T-helper 2 cell (primary cell): ENCODE data around the gene RBM19.
"Not testable (repeated sequence)": the region's sequence is repeated elsewhere in the genome, so short reads cannot be mapped to it uniquely, and the experiment has no call there.

Source experiments
- DNase-seq, 5 experiments: peaks; one replicate each; pipeline versions ENCODE4 v3.0.0 to v3.0.0-alpha.2; 2012 to 2022

Gene RBM19

GRCh38 chr12:113826805-113827538, 139.2 kb downstream of the RBM19 start:
- no peak for DNase-seq

DNA sequence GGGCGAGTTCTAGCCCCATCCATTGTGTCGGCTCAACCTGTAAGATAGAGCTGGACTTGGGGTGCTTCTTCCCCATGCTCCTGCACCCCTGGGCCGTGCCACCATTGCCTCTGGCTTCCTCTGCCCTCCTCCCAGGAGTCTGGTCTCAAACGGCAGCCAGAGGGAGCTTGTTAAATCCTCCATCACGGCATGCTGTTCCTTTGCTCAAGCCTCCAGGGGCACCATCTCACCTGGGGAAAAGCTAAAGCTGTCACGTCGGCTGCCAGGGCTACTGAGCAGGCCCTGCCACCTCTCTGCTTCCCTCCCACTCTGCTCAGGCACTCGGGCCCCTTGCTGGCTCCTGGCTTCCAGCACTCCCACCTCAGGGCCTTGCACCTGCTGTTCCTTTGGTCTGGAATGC, 140.4 kb downstream of the RBM19 start:
- no peak for DNase-seq

DNA sequence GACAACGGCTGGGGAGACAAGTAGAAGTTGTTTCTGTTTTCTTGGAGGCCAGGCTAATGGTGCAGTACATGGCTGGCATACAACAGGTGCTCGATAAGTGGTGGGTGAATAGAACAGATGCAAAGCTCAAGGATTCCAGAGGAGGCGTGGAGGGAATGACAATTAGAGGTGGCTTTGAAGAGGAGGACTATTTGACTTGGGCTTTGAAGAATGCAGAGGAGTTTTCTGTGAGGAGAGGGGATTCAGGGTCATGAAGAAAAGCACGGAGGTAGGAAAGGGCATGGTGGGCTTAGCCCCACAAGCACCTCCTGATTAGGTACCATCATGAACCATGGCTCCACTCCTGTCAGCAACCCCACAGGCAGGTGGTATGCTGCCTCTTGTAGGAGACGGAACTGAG, 142.3 kb downstream of the RBM19 start:
- DNase-seq: no peak

GRCh38 chr12:113823016-113823415, 143.1 kb downstream of the RBM19 start:
- DNase-seq: no peak

DNA sequence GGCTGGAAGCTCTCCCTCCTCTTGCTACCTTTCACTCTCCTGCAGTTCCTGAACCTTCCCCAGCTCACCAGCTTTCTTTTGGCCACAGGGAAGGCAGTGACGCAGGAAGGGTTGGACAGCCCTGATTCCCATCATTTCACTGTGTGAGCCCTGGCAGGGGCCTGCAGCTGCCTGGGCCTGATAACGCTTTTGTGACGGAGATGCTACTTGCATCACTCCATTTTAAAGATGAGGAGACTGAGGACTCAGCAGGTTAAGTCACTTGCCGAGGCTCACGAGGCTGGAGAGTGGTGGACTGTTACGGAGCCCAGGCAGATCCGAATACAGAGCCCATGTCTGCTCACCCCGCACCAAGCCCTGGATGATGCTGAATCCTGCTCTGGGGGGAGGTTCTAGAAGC, 145.3 kb downstream of the RBM19 start:
- no peak for DNase-seq

DNA sequence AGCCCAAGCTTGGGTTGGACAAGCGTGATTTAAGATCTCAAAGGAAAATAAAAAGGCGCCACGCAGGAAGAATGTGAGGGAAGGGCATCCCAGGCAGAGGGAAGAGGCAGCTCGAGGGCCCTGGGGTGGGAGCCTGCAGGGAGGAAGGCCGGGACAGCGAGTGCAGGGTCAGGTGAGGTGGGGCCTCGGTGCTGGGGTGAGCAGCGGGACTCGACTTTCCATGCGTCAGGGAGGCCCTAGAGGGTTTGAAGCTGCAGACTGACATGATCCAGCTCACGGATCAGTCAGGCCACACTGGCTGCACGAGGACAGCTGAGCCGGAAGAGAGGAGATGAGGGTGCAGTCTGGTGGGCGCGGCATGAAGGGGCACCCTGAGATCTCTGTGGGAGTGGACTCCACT, 145.8 kb downstream of the RBM19 start:
- no peak for DNase-seq

DNA sequence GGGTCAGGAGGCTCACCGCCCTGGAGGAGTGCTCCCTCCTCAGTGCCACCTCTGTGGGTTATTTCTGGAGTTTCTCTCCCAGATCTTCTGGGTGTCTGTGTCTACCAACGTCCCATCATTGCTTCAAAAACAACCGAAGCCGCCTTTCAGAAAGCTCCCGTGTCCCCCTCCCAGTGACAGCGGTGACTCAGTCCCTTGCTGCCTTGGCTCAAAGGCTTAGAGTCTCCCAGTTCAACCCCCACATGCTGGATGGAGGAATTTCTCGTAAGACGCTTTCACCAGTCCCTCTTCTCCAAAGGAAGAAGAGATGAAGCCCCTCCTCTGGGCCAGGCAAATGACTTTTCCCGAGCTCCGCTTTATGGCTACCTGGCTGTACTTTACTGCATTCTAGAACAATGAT, 146.6 kb downstream of the RBM19 start:
- DNase-seq: no peak

DNA sequence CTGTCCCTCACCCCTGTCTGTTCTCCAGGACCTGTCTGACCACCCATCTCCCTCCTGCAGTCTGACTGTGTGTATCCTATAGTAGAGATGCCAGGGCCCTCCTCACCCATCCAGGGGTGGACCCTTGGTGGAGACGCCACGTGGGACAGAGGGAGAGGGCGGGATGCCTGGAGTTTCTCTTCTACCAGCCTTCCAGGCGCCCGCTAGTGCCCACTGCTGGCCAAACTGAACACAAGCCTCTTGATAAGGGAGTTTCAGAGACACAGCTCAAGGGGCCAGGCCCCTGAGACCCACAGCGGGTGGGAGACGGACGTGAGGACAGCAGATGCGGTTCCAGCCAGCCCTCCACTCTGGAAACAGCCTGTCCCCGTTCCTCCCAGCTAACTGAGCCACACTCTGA, 147.3 kb downstream of the RBM19 start:
- DNase-seq: no peak

DNA sequence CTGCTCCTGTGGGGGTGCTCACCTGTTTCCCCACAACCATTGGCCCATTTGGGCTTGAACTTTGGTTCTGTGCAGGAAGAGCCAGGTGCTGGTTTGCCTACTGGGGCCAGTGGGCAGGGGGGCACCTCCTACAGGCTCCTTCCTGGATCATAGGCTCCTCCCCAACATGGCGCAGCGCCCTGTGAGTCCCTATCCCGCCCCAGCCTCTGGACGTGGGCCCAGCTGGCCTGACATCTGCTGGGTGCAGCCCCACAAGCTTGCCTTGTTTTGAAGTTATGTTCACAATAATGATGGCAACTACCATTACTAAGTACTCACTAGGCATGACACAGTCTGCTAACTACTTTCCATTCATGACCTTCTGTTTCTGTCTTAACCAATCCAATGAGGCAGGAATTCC, 147.8 kb downstream of the RBM19 start:
- DNase-seq: no peak

- no peak for DNase-seq
Observed at GRCh38 chr12:113816866-113817265, 149.3 kb downstream of the RBM19 start.

DNA sequence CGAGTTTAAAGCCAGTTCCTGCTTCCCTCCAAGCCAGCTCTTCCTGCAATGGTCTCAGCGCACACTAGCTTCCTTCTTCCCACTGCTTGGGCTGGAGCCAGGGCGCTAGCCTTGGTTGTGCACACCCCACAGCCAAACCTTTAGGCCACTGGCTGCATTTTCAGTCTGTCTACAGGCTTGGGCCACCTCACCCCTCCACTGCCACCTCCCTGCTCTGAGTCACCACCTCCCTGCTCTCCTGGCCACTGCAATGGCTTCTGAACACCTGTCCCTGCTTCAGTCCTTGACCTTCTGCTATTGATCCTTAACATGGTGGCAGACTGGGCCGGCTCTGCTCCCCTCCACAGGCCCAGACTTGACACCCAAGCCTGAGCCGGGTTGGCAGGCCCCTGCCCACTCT, 151.1 kb downstream of the RBM19 start:
- no peak for DNase-seq

DNA sequence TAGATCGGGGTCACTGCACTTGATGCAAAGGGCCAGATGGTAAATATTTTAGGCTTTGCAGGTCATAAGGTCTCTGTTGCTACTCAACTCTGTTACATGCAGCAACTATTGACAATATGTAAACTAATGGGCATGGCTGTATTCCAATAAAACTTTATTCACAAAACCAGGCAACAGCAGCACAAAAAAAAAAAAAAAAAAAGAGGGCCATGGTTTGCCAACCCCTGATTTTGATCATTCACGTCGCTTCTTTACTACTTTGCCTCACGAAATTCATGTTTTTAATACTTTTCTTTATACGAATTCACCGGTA, 152.9 kb downstream of the RBM19 start:
- DNase-seq: no peak

DNA sequence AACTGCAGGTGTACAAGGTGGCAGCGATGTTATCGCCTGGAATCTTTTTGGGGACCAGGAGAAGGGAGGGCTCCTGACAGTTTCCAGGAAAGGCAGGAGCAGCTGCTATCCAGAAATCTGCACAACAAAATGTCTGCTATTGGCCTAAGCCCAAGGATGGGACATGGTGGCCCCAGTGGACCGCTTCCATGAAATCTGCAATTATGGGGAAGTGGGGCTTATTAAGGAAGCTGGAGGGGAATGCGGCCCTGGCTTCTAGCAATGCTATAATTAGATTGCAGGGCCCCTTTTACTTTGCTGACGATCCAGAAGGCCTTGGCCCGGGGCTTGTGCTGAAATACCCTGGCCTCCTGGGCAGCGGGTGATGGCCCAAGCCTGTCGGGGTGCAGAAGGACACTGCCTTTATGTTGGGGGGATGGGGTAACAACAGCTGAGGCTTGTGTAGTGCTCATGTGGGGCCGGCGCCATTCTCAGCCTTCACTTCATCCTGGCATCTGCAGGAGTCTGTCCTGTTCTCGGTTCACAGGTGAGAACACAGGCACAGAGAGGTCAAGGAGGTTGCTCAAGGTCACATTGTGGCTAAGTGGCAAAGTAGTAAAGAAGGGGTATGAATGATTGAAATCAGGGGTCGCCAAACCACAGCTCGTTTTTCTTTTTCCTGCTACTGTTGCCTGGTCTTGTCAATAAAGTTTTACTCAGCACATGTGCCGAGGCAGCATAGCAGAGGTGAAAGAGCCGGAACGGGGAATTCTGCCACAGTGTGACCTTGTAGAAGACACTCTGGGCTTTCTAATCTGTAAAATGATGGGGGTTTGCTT, 153.5 kb downstream of the RBM19 start:
- no peak for DNase-seq

GRCh38 chr12:113809462-113810220, 156.5 kb downstream of the RBM19 start:
- not testable (repeated sequence) for DNase-seq

- no peak for DNase-seq
Observed at GRCh38 chr12:113808095-113808951, 157.8 kb downstream of the RBM19 start.

DNA sequence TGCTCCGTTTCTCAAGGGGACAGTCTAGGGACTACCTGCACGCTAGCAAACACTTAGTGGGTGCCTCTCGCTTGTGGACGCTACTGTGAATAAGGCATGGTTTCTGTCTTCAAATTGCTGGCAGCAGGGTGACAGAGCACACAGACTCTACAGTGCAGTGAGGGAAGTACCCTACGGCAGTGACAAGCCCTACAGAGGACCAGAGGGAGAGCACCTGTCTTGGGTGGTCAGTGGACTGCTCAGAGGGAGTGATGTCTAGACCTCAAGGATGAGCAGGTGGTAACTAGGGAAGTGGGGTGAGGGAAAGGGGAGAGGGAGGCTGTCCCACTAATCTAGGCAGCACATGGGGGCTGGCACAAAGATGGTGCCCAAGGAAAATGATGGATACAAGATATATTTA, 160.5 kb downstream of the RBM19 start:
- no peak for DNase-seq

GRCh38 chr12:113804961-113805600, 161.0 kb downstream of the RBM19 start:
- no peak for DNase-seq

GRCh38 chr12:113803759-113804140, 162.4 kb downstream of the RBM19 start:
- no peak for DNase-seq

DNA sequence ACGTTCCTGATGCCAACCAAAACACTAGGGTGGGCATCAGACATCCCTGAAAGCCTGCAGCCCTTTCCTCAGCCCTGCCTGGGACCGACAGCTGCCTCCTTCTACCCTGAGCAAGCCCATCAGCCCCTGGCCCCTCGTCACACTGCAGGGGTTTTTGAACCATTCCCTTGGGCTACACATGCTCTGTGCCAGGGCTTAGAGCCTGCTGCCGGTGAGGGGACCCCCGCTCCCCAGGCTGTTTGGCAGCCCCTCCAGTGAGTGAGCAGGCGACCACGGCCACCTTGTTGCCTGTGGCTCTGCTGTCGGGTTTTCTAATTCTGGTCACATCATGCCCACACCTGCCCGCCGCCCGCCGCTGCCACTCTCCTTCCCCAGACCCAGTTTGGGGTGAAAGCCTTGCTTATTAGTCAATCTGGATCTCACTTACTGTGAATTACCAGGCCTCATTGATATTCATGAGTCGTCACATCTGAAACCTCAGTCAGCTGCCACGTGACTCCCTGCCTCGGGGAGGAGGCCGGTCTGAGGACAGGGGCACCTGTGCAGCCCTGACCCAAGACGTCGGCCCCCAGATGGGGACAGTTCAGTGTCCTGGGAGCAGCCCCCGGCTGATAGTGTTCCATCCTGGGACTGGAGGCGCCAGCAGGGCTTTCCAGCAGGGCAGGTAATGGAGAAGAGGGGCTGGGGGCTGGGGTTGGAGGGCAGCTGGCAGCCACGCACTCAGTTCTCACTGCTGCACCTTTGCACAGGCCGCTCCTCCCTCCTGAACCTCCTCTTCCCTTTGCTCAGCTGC, 163.0 kb downstream of the RBM19 start:
- no peak for DNase-seq

- no peak for DNase-seq
Observed at GRCh38 chr12:113802000-113802749, 163.9 kb downstream of the RBM19 start.

GRCh38 chr12:113800201-113800600, 165.9 kb downstream of the RBM19 start:
- DNase-seq: no peak
